HG03457 (cell line): Measurements from ENCODE around the gene KCNJ18.
"Not testable (repeated sequence)": the region's sequence is repeated elsewhere in the genome, so short reads cannot be mapped to it uniquely, and the experiment has no call there.

ENCODE experiments used
- ATAC-seq: cut with Tn5 transposase; IDR thresholded peaks from one replicate; pipeline ENCODE4 v1.9.1; 2021; ENCODE audit warnings: moderate number of reproducible peaks; ENCODE audit not compliant: unreplicated experiment

The KCNJ18 gene

DNA sequence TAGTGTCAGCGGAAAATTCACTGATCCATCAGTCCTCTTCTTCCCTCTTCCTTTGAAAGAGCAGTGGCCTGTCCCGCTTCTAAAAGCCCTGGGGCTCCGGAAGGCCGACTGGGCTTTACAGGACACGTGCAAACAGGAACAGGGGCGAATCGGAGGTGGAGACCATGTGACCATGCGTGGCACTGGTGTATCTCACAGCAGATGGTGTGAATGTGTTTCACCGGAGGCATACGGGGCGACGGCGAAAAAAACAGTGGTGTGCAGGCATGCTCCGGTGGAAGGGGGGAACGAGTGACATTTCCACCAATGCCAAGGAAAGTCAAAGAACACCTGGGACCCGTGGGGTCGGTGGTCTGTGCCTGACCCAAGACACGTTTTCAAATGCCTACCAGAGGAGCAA lies 8.4 kb upstream of the KCNJ18 start:
- ATAC-seq, result not testable (repeated sequence)

GRCh38 chr17:21684384-21684783 lies 7.9 kb upstream of the KCNJ18 start:
- not testable (repeated sequence) for ATAC-seq

DNA sequence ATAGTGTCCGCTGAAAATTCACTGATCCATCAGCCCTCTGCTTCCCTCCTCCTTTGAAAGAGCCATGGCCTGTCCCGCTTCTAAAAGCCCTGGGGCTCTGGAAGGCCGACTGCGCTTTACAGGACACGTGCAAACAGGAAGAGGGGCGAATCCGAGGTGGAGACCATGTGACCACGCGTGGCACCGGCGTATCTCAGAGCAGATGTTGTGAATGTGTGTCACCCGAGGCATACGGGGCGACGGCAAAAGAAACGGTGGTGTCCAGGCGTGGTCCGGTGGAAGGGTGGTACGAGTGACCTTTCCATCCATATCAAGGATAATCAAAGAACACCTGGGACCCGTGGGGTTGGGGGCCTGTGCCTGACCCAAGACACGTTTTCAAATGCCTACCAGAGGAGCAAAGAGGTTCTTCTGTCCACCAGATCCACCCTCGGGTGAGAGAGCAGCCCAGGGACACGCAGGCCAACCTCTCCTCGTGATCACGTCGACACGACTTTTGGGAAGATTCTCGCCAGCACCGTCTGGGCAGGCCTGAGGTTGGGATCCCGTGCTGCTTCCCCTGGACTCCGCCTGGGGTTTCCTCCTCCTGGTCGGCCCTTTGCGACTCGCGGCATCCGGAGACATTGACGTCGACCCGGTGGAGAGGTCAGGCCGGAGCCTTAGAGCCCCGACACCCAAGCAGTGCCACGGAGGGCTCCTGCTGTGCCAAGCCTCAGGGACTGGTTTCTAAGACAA lies 7.1 kb upstream of the KCNJ18 start:
- not testable (repeated sequence) for ATAC-seq

- no peak for ATAC-seq
Observed at GRCh38 chr17:21686165-21687015, 5.9 kb upstream of the KCNJ18 start.

GRCh38 chr17:21687136-21687953 lies 5.0 kb upstream of the KCNJ18 start:
- ATAC-seq, result no peak

DNA sequence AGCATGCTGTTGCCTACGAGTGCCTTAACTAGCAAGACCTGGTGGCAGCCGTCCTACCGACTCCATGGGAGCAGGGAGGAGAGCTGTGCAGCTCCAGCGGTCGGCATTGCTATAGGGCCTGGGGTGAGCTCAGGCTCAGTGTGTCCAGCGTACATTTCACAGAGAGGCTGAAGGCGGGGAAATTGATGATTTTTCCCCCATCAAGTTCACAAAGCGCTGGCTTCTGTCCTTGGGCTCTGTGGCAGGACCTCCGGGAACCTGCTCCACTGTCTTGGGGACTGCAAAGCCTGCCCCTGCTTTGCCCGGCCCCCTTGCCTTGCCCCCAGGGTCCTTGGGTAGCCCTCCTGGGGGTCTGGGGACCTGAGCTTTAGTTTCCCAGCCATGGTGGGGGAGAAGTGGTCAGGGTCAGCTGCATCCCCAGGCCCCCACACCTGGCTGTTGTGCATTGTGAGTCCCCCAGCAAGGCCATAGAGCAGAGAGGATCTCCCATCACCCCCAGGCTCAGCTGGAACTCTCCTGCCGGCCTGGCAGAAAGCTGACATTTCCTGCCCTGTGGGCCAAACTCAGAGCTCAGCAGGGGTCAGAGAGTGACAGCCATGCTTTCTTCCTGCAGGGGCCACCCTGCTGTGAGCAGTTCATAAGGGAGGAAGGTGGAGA lies 3.9 kb upstream of the KCNJ18 start:
- no peak for ATAC-seq

DNA sequence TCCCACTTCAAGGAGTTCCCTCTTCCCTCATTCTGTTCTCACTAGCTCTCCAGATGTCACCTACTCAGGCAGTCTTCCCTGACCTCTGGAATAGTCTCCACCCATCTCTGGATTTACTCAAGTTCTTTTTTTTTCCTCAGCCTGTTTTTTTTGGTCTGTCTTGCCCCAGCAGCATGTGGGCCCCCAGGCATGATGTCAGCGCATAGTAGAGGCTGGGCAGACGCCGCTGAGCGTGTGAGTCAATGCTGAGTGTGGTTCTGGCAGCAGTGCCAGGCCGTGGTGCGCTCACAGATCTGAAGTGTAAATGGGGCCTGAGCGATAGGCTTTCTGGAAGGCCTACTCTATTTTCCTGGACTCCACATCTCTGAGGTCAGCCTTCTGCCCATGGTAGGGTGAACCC lies 2.7 kb upstream of the KCNJ18 start:
- no peak for ATAC-seq

DNA sequence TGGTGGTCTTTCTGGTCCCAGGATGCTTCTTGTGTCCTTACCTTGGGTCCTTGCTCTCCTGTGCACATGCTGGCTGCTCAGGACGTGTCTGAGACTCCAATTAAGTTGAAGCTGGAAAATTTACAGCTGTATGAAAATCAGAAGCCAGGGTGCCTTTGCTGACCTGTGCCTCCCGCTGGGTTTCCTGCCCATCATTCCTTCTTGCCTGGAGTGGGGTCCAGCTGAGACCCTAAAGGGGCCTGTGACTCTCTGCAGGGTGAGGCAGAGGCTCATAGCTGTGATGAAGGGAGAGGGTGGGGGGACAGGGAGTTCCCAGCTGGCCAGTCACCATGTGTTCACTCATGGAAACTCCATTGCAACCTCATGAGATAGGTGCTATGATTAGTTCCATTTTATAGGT lies 1.5 kb upstream of the KCNJ18 start:
- not testable (repeated sequence) for ATAC-seq

- not testable (repeated sequence) for ATAC-seq
Observed at GRCh38 chr17:21691481-21691880, 842 bp upstream of the KCNJ18 start.

GRCh38 chr17:21692704-21693065 lies 362 bp downstream of the KCNJ18 start:
- ATAC-seq, result not testable (repeated sequence)

DNA sequence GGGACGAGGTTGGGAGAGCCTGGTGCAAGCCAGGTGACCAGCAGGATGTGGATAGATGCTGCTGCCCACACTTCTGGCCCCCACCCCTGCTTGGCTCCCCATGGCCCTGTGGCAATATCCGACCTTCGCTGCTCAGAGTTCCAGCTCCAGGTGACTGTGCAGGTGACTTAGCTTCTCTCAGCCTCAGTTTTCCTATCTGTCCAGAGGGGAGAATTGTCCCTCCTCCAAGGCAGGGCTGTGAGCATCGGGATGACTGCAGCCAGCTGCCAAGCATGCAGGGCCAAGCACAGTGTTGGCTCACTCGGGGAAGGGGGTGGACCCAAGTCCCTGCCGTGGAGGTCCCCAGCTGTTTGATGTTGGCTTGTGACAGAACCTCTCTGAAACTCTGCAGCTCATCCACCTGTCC lies 1.1 kb downstream of the KCNJ18 start:
- not testable (repeated sequence) for ATAC-seq

GRCh38 chr17:21693937-21694336 lies 1.6 kb downstream of the KCNJ18 start:
- ATAC-seq, result not testable (repeated sequence)

DNA sequence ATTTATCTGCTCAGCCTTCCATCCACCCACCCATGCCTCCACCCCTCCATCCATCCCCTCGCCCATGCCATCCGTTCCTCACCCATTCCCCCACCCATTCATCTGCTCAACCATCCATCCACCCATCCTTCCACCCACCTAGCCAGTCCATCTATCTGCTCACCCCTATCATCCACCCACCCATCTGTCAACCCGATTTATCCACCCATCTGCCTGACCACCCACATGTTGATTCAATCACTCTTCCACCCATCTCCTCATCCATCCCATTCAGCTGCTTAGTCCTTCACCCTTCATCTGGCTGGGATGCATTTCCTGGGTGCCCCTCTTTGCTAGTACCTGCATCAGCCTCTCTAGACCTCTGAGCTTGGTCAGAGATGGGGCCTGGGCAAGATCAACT lies 3.9 kb downstream of the KCNJ18 start:
- ATAC-seq, result not testable (repeated sequence)

DNA sequence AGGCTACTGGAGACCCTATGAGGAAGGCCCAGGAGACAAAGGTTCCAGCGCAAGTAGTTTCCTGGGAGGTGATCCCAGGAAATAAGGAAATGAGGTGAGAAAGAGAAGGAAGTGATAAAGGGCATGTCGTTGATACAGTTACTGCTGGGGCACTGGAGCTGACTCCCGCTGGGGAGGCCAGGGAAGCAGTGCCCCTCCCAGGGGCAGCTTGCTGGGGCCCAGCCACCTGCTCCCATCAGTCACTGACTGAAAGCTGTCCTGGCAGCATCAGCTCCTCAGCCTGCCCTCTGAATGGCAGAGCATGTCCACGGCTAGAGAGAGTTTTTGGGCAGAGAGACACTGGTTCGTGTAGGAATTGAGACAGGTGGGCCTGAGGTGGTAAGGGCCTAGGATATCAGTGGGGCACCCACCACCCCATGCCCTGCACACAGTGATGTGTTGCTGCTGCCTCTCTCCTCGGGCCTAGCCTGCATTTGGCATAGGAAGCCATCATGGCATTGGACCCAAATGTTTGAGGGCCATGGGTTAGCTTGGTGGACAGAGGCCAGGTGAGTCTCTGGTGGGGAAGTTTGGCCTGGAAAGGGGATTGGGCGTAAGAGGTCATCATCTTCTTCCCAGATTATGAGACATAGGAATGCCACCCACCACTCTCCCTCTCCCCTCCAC lies 4.7 kb downstream of the KCNJ18 start:
- ATAC-seq, result not testable (repeated sequence)

GRCh38 chr17:21697508-21697860 lies 5.2 kb downstream of the KCNJ18 start:
- ATAC-seq, result not testable (repeated sequence)

- not testable (repeated sequence) for ATAC-seq
Observed at GRCh38 chr17:21698437-21699075, 6.2 kb downstream of the KCNJ18 start.

GRCh38 chr17:21699124-21699523 lies 6.8 kb downstream of the KCNJ18 start:
- ATAC-seq, result not testable (repeated sequence)

DNA sequence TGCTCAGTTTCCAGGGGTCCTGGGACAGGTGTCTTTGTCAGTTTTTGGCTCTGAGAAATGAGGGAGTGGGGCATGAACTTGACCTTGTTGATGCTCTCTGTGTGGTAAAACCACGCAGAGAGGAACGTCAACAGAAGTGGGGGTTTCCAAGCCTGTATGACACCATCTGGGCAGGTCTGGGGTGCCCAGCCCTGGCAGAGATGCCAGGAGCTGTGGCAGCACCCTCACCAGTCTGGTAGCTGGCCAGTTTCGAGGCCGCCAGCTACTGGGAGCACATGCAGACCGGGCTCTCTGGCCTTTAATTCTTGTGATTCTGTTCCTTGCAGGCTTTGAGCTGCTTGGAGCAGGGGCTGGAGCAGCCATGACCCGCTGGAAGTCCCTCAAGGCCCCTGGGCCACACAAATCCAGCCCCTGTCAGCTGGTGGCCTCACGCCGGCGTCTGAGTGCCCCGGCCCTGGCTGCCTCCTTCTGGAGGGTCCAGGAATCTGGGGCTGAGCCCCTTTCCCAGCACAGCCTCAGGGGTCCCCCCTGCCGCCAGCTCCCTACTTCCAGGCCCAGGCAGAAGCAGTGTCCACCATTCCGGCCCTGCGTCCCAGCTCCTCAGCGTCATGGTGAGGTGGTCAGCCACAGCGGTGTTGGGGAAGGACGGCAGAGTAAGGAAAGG lies 7.4 kb downstream of the KCNJ18 start:
- ATAC-seq, result not testable (repeated sequence)

DNA sequence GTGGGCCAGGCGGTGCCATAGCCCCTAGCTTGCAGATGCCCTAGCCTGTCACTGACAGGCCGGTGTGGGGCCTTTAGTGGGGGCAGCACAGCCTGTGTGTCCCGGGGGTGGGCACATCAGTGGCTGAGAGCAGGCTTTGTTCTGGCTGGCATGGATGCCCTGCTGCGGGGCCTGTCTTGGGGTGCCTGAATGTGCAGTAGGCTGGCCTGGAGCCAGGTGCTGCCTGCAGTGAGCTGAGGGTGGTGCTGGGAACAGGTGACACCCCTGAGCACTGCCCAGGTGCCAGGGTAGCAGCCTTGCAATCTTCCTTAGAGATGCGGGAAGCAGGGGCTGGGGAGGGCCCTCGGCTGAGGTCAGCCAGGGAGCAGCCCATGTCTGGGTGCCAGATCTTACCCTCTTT lies 8.8 kb downstream of the KCNJ18 start:
- ATAC-seq, result not testable (repeated sequence)
